Omental fat pad (tissue), 4 donors: ENCODE data around the gene ANKRD40CL. TPM values are rescaled to one million over a fixed set of nuclear protein-coding genes. Genes with fewer than 3 reads are reported as not detected.

ENCODE experiments used
- ATAC-seq: fragments of 150-250 bp; one replicate; pipeline ENCODE4 v1.9.1; 2016; ENCODE audit warnings: mild to moderate bottlenecking, moderate library complexity; ENCODE audit not compliant: low FRiP score
- DNase-seq: peaks from one replicate; pipeline ENCODE4 v3.0.0-alpha.2; 2019; ENCODE audit warnings: low spot score
- total RNA-seq, 4 donors: library from RNA; depleted of rRNA; stranded (reverse); fragments of >200 nt; gene quantifications; one replicate each; pipeline ENCODE4 v1.1.0, GENCODE V29; 2016
- TF ChIP-seq, protein P1 (sequence below), 3 donors: fragments of 450-650 bp; IDR thresholded peaks; one replicate each; pipeline ENCODE4 v1.5.1; 2016 to 2017; ENCODE audit warnings: antibody characterized with exemption in 3 of 3, mild to moderate bottlenecking in 3 of 3, moderate library complexity in 2 of 3

The ANKRD40CL gene
- total RNA-seq, 4 donors from 2014 or later, result not detected

- TF ChIP-seq, protein P1, sequence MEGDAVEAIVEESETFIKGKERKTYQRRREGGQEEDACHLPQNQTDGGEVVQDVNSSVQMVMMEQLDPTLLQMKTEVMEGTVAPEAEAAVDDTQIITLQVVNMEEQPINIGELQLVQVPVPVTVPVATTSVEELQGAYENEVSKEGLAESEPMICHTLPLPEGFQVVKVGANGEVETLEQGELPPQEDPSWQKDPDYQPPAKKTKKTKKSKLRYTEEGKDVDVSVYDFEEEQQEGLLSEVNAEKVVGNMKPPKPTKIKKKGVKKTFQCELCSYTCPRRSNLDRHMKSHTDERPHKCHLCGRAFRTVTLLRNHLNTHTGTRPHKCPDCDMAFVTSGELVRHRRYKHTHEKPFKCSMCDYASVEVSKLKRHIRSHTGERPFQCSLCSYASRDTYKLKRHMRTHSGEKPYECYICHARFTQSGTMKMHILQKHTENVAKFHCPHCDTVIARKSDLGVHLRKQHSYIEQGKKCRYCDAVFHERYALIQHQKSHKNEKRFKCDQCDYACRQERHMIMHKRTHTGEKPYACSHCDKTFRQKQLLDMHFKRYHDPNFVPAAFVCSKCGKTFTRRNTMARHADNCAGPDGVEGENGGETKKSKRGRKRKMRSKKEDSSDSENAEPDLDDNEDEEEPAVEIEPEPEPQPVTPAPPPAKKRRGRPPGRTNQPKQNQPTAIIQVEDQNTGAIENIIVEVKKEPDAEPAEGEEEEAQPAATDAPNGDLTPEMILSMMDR (IDR thresholded peaks at IDR 0.05), result no peak
- DNase-seq, result no peak
- ATAC-seq, result no peak
Observed at GRCh38 chr17:50799582-50799981, 32.3 kb upstream of the ANKRD40CL start.

DNA sequence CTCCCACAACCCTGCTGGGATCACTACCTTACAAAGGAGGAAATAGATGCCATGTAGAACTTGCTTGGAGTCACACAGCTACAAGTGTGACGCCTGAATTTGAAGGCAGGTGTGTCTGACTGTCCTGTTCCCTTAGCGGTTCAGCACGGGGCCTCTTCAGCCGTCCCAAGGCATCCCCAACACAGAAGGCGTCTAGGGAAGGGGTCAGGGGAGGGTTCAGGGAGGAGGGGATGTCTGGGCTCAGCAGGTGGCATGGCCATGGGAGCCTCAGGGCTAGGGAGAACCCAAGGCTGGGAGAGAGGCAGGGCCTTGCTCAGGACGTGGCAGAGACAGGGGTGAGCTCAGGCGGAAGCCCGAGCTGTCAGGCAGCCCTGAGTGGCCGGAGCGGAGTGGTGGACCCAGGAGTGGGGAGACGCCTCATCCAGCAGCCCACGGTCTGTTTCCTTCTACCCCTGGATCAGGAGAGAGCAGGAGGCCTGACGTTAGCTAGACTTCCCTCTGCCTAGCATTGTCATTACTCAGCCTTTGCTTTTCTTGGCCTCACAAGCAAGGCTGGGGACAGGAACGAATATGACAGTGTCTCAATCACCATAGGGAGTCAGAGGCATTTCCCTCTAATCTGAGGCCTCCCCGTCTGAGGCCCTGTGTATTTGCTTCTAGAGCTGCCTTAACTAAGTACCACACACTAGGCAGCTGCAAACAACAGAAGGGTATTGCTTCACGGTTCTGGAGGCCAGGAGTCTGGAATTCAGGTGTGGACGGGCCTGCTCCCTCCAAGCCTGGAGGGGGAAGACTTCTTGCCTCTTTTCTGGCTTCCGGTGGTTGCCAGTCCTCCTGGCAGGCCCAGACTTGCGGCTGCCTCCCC is 31.3 kb upstream of the ANKRD40CL start:
- DNase-seq (no peak), ATAC-seq (no peak)
- TF ChIP-seq, protein P1 (IDR thresholded peaks at IDR 0.05), result no peak

DNA sequence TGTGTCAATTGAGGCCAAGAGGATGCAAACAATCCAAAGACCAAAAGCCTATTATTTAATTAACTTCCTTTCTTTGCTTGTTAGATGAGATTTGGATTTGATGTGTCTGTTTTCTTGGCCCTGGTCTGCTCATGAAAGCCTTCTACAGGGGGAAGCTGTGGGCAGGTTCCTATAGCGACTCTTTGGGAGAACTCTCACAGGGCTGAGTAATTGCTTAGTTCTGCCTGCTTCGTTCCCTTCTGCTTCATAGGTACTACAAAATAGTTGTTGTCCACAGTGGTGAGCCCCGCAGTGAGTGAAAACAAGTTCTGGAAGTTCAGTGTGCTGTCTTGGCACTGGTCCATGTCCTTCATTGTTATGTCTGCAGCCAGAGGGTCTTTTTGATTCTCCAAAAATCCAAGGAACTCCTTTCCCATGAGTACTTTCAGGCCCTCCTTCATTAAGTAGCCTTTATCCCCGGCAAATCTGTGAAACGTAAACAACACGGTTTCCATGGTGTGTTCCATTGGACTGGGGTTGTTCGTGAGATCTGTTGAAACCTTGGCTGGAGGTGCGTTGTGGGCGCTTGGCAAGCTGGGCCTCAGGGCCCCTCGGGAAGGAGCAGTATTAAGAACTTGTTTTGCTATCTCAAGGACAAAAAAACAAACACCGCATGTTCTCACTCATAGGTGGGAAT is 30.0 kb upstream of the ANKRD40CL start:
- no peak for ATAC-seq
- TF ChIP-seq, protein P1 (IDR thresholded peaks at IDR 0.05), result no peak
- no peak for DNase-seq

DNA sequence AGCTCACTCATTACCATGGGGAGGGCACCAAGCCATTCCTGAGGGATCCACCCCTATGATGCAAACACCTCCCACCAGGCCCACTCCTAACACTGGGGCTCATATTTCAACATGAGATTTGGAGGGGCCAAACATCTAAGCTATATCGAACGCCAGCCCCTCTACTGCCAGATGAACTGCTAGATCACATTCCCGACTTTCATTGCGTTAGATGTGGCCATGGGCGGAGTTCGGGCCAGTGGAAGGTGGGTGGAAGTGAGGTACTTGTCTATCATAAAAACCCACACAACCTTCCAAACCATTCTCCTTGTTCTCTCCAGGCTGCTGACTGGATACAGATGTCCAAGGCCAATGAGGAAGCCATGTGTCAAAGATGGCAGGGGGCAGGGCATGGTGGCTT is 27.0 kb upstream of the ANKRD40CL start:
- TF ChIP-seq, protein P1 (IDR thresholded peaks at IDR 0.05), result no peak
- ATAC-seq, result no peak

DNA sequence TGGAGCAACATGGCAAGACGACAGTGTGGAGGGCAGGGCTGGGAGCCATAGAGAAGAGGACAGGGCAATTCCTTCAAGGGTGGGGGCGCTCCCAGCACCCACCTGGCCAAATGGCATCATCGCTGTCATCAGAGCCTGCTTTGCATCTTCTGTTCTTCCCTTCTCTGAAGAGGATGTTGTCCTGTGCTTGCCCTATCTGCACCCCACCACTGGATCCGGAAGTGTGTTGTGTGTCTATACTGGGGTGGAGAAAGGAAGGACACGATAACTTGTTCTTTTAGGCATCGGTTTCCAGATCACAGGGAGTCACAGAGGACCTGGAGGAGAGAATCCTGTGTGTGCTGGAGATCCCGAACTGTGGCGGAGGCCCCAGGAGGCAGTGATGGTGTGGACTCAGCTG is 25.7 kb upstream of the ANKRD40CL start:
- TF ChIP-seq, protein P1 (IDR thresholded peaks at IDR 0.05), result no peak
- no peak for DNase-seq
- ATAC-seq, result no peak

More for the DNA sequence above, 27.0 kb upstream of the ANKRD40CL start:
- no peak for DNase-seq

- ATAC-seq (no peak), DNase-seq (no peak)
- TF ChIP-seq, protein P1 (IDR thresholded peaks at IDR 0.05), result no peak
Observed at GRCh38 chr17:50792132-50792531, 24.8 kb upstream of the ANKRD40CL start.
